Gastroesophageal sphincter (tissue), 4 donors: Measurements from ENCODE around the gene C2orf92. TPM values are rescaled to one million over a fixed set of nuclear protein-coding genes. Genes with fewer than 3 reads are reported as not detected.

Experiments used
- ATAC-seq: fragments of 150-250 bp; one replicate; pipeline ENCODE4 v1.9.1; 2016; ENCODE audit warnings: mild to moderate bottlenecking, moderate library complexity
- H3K27ac ChIP-seq, 4 donors: fragments of 200-600 bp; sonication (generic) in 3 of 4; 1 replicate in 3 of 4; 2 replicates in 1 of 4; pipeline ENCODE4 v1.5.1; 2016 to 2019
- H3K27me3 ChIP-seq: fragments of 200-600 bp; sonication (generic); one replicate; pipeline ENCODE4 v1.5.1; 2019
- H3K36me3 ChIP-seq, 2 donors: fragments of 200-600 bp; sonication (generic); one replicate each; pipeline ENCODE4 v1.5.1; 2019; ENCODE audit warnings: control low read depth in 1 of 2
- H3K4me1 ChIP-seq, 3 donors: fragments of 200-600 bp; sonication (generic); 1 replicate in 2 of 3; 2 replicates in 1 of 3; pipeline ENCODE4 v1.5.1; 2016 to 2019; ENCODE audit warnings: control low read depth in 2 of 3
- H3K4me3 ChIP-seq, 2 donors: fragments of 200-600 bp; sonication (generic); one replicate each; pipeline ENCODE4 v1.5.1; 2019; ENCODE audit warnings: mild to moderate bottlenecking in 1 of 2, moderate library complexity in 1 of 2
- H3K9me3 ChIP-seq, 3 donors: fragments of 200-600 bp; sonication (generic); one replicate each; pipeline ENCODE4 v1.5.1; 2017 to 2019; ENCODE audit warnings: control low read depth in 2 of 3
- CTCF ChIP-seq, 4 experiments: fragments of 200-600 bp in 2 of 4; fragments of 450-650 bp in 2 of 4; sonication (generic) in 1 of 4; IDR thresholded peaks; one replicate each; pipeline ENCODE4 v1.5.1; 2017 to 2019; ENCODE audit warnings: antibody characterized with exemption in 4 of 4, mild to moderate bottlenecking in 2 of 4, moderate library complexity in 2 of 4
- EP300 ChIP-seq: sonication (generic); formaldehyde crosslinking; IDR thresholded peaks from one replicate; pipeline ENCODE4 v1.6.1; 2017; ENCODE audit warnings: antibody characterized with exemption, mild to moderate bottlenecking
- POLR2A ChIP-seq, 2 donors: fragments of 450-650 bp; IDR thresholded peaks; one replicate each; pipeline ENCODE4 v1.6.1; 2017; ENCODE audit warnings: antibody characterized with exemption in 2 of 2, mild to moderate bottlenecking in 2 of 2, moderate library complexity in 1 of 2
- POLR2AphosphoS5 ChIP-seq: sonication (generic); formaldehyde crosslinking; IDR thresholded peaks from one replicate; pipeline ENCODE4 v1.6.1; 2017; ENCODE audit warnings: antibody characterized with exemption
- WGBS, 2 donors: methylation state at CpG; one replicate each; pipeline ENCODE4 v1.1.5; 2018; ENCODE audit warnings: low coverage in 1 of 2; 5-methylcytosine and 5-hydroxymethylcytosine counted together
- total RNA-seq, 4 donors: library from RNA; depleted of rRNA; stranded (reverse); fragments of >200 nt; gene quantifications; one replicate each; pipeline ENCODE4 v1.1.0, GENCODE V29; 2016

The C2orf92 gene
- total RNA-seq, 4 donors from 2014 or later = 1.5 to 6.7 (median 2.5) TPM

- Histone ChIP-seq H3K27me3 (no peaks in the 10 kb centered on the region), H3K27ac (no peak overlapping the region), H3K4me1 (no peaks in the 10 kb centered on the region), H3K9me3 (peaks cover 0 to 9% (median 0%) of the 10 kb centered on the region in 3 donors), H3K36me3 (no peaks in the 10 kb centered on the region), H3K4me3 (no peak overlapping the region)
- 100% methylated on average over 1 of the region's 29 CpGs; no CpG with 5 or more reads in 1 of the 2 donors for WGBS, 2 donors
- no peak for ATAC-seq
- TF ChIP-seq CTCF (IDR thresholded peaks at IDR 0.05) = no peak
- TF ChIP-seq POLR2AphosphoS5 = no peak
- no peak for TF ChIP-seq POLR2A (IDR thresholded peaks at IDR 0.05)
Observed at GRCh38 chr2:97735161-97735561, 65.6 kb downstream of the C2orf92 start.

- Histone ChIP-seq H3K4me3 (no peak overlapping the region), H3K27me3 (no peaks in the 10 kb centered on the region), H3K36me3 (no peaks in the 10 kb centered on the region), H3K9me3 (no peaks in the 10 kb centered on the region), H3K4me1 (no peaks in the 10 kb centered on the region), H3K27ac (no peak overlapping the region)
- no peak for ATAC-seq
- WGBS, 2 donors = 45 to 80% methylated on average over 2 to 3 of the region's 4 CpGs
- TF ChIP-seq CTCF (IDR thresholded peaks at IDR 0.05) = no peak
- TF ChIP-seq POLR2AphosphoS5 = no peak
- TF ChIP-seq EP300 = no peak
- no peak for TF ChIP-seq POLR2A (IDR thresholded peaks at IDR 0.05)
Observed at GRCh38 chr2:97736185-97736584, 66.7 kb downstream of the C2orf92 start.

- Histone ChIP-seq H3K27ac (no peak overlapping the region), H3K4me1 (no peaks in the 10 kb centered on the region), H3K9me3 (no peaks in the 10 kb centered on the region), H3K4me3 (no peak overlapping the region), H3K36me3 (no peaks in the 10 kb centered on the region), H3K27me3 (no peaks in the 10 kb centered on the region)
- TF ChIP-seq CTCF (IDR thresholded peaks at IDR 0.05) (no peak), POLR2AphosphoS5 (no peak), EP300 (no peak), POLR2A (IDR thresholded peaks at IDR 0.05) (no peak)
- 67 to 84% methylated on average over 5 to 12 of the region's 20 CpGs for WGBS, 2 donors
- ATAC-seq = no peak
Observed at GRCh38 chr2:97736608-97737330, 67.3 kb downstream of the C2orf92 start.

GRCh38 chr2:97737421-97738178 lies 68.1 kb downstream of the C2orf92 start:
- H3K27ac ChIP-seq = no peak overlapping the region
- no peaks in the 10 kb centered on the region for H3K27me3 ChIP-seq
- TF ChIP-seq POLR2A (IDR thresholded peaks at IDR 0.05) = no peak
- TF ChIP-seq CTCF (IDR thresholded peaks at IDR 0.05) = no peak
- TF ChIP-seq EP300 = no peak
- no peak for TF ChIP-seq POLR2AphosphoS5
- ATAC-seq = no peak
- H3K4me3 ChIP-seq = no peak overlapping the region
- H3K36me3 ChIP-seq = no peaks in the 10 kb centered on the region
- no CpG with 5 or more reads among the region's 32 CpGs for WGBS, 2 donors
- H3K9me3 ChIP-seq = no peaks in the 10 kb centered on the region
- H3K4me1 ChIP-seq = no peaks in the 10 kb centered on the region
